Trophoblast cell (in vitro differentiated cells and primary cell): ENCODE measurements around the gene CDSN.
"Not testable (repeated sequence)": the region's sequence is repeated elsewhere in the genome, so short reads cannot be mapped to it uniquely, and the experiment has no call there.

ENCODE experiments used
- DNase-seq, 2 donors: peaks; one replicate each; pipeline ENCODE4 v3.0.0-alpha.2; 2016
- H2AFZ ChIP-seq: 2 replicates; pipeline ENCODE4 v1.6.1; 2013; ENCODE audit warnings: low read length, moderate library complexity, mild to moderate bottlenecking; ENCODE audit not compliant: insufficient read depth, poor library complexity
- H2AK5ac ChIP-seq: 2 replicates; pipeline ENCODE4 v1.6.1; 2013; ENCODE audit warnings: mild to moderate bottlenecking, low read length
- H2BK120ac ChIP-seq: 2 replicates; pipeline ENCODE4 v1.6.1; 2013; ENCODE audit warnings: low read length, mild to moderate bottlenecking, moderate library complexity; ENCODE audit not compliant: insufficient read depth, poor library complexity
- H2BK12ac ChIP-seq: 2 replicates; pipeline ENCODE4 v1.6.1; 2013; ENCODE audit warnings: mild to moderate bottlenecking, low read length, moderate library complexity
- H2BK5ac ChIP-seq: 2 replicates; pipeline ENCODE4 v1.6.1; 2013; ENCODE audit warnings: low read length, low read depth, moderate library complexity, mild to moderate bottlenecking; ENCODE audit not compliant: poor library complexity
- H3K14ac ChIP-seq: 2 replicates; pipeline ENCODE4 v1.6.1; 2013; ENCODE audit warnings: mild to moderate bottlenecking, low read length
- H3K18ac ChIP-seq: 2 replicates; pipeline ENCODE4 v1.6.1; 2013; ENCODE audit warnings: mild to moderate bottlenecking, low read length
- H3K23ac ChIP-seq: 2 replicates; pipeline ENCODE4 v1.6.1; 2013; ENCODE audit warnings: low read length
- H3K27ac ChIP-seq: 2 replicates; pipeline ENCODE4 v1.5.1; 2013; ENCODE audit warnings: low read depth, mild to moderate bottlenecking, inconsistent platforms, low read length, moderate library complexity
- H3K27me3 ChIP-seq: 2 replicates; pipeline ENCODE4 v1.6.1; 2013; ENCODE audit warnings: inconsistent platforms, mild to moderate bottlenecking, low read length, moderate library complexity; ENCODE audit not compliant: insufficient read depth
- H3K36me3 ChIP-seq, 2 experiments: 1 replicate in 1 of 2; 2 replicates in 1 of 2; pipeline ENCODE4 v1.6.1; 2013; ENCODE audit warnings: low read length in 2 of 2, mild to moderate bottlenecking in 2 of 2, moderate library complexity in 1 of 2; ENCODE audit not compliant: insufficient read depth in 2 of 2, control insufficient read depth in 1 of 2
- H3K4ac ChIP-seq: 2 replicates; pipeline ENCODE4 v1.6.1; 2013; ENCODE audit warnings: low read depth, mild to moderate bottlenecking, low read length, moderate library complexity
- H3K4me1 ChIP-seq, 2 experiments: 1 replicate in 1 of 2; 2 replicates in 1 of 2; pipeline ENCODE4 v1.6.1; 2013; ENCODE audit warnings: low read length in 2 of 2, mild to moderate bottlenecking in 2 of 2, moderate library complexity in 1 of 2; ENCODE audit not compliant: insufficient read depth in 2 of 2, control insufficient read depth in 1 of 2
- H3K4me2 ChIP-seq: 2 replicates; pipeline ENCODE4 v1.6.1; 2013; ENCODE audit warnings: inconsistent platforms, mild to moderate bottlenecking, low read length, moderate library complexity
- H3K4me3 ChIP-seq: 2 replicates; pipeline ENCODE4 v1.5.1; 2013; ENCODE audit warnings: mild to moderate bottlenecking, low read depth, low read length, inconsistent platforms
- H3K79me1 ChIP-seq: one replicate; pipeline ENCODE4 v1.6.1; 2013; ENCODE audit warnings: low read length
- H3K79me2 ChIP-seq: 2 replicates; pipeline ENCODE4 v1.6.1; 2013; ENCODE audit warnings: low read length, mild to moderate bottlenecking; ENCODE audit not compliant: control insufficient read depth, insufficient read depth, poor library complexity
- H3K9ac ChIP-seq: 2 replicates; pipeline ENCODE4 v1.6.1; 2013; ENCODE audit warnings: mild to moderate bottlenecking, low read length
- H3K9me3 ChIP-seq: 2 replicates; pipeline ENCODE4 v1.6.1; 2013; ENCODE audit warnings: low read depth, mild to moderate bottlenecking, control low read depth, inconsistent platforms, low read length; ENCODE audit not compliant: insufficient read depth
- H4K12ac ChIP-seq: 2 replicates; pipeline ENCODE4 v1.6.1; 2013; ENCODE audit warnings: low read depth, mild to moderate bottlenecking, low read length, moderate library complexity
- H4K8ac ChIP-seq: 2 replicates; pipeline ENCODE4 v1.6.1; 2013; ENCODE audit warnings: low read depth, mild to moderate bottlenecking, low read length, moderate library complexity
- H4K91ac ChIP-seq: one replicate; pipeline ENCODE4 v1.6.1; 2013; ENCODE audit warnings: low read depth, mild to moderate bottlenecking, low read length, moderate library complexity
- WGBS: extraction: QIAGEN DNeasy Blood & Tissue Kit; methylation state at CpG from one replicate; pipeline ENCODE4 v1.1.7; 2013; ENCODE audit warnings: missing lambda C conversion rate; ENCODE audit not compliant: insufficient read length, insufficient coverage; ENCODE audit errors: extremely low coverage; 5-methylcytosine and 5-hydroxymethylcytosine counted together

The CDSN gene

GRCh38 chr6:31165064-31165832 is 45.0 kb upstream of the CDSN start:
- not testable (repeated sequence) for H3K4me1 ChIP-seq, H2BK12ac ChIP-seq, H3K4me2 ChIP-seq, H3K79me2 ChIP-seq, H3K27ac ChIP-seq, H3K27me3 ChIP-seq, H3K14ac ChIP-seq, H3K23ac ChIP-seq, H3K79me1 ChIP-seq, H3K9me3 ChIP-seq, H3K4me3 ChIP-seq, H3K9ac ChIP-seq, H4K8ac ChIP-seq, H2AFZ ChIP-seq, H2BK5ac ChIP-seq, H2AK5ac ChIP-seq, DNase-seq, H3K18ac ChIP-seq, H3K4ac ChIP-seq, H4K91ac ChIP-seq, H4K12ac ChIP-seq, H2BK120ac ChIP-seq
- H3K36me3 ChIP-seq: peaks cover 11% of the 10 kb centered on the region in 2 experiments
- no CpG with 5 or more reads among the region's 17 CpGs for WGBS

GRCh38 chr6:31164475-31165063 is 44.3 kb upstream of the CDSN start:
- H3K14ac ChIP-seq, H4K12ac ChIP-seq, H3K79me1 ChIP-seq, H2BK120ac ChIP-seq, H3K4me1 ChIP-seq, H2BK12ac ChIP-seq, H3K4me2 ChIP-seq, H4K8ac ChIP-seq, H3K27ac ChIP-seq, H2BK5ac ChIP-seq, H3K9me3 ChIP-seq, H3K27me3 ChIP-seq, H2AK5ac ChIP-seq, H3K4me3 ChIP-seq, H3K18ac ChIP-seq, H4K91ac ChIP-seq, H3K4ac ChIP-seq, H2AFZ ChIP-seq, H3K23ac ChIP-seq, H3K9ac ChIP-seq, DNase-seq, H3K79me2 ChIP-seq: not testable (repeated sequence)
- WGBS: no CpG with 5 or more reads among the region's 9 CpGs
- H3K36me3 ChIP-seq: peaks cover 11% of the 10 kb centered on the region in 2 experiments

- H2BK12ac ChIP-seq: no peak overlapping the region
- no peak overlapping the region for H3K4me3 ChIP-seq
- no peak overlapping the region for H3K18ac ChIP-seq
- no peak overlapping the region for H4K12ac ChIP-seq
- no peaks in the 10 kb centered on the region for H3K27me3 ChIP-seq
- H4K8ac ChIP-seq: no peak overlapping the region
- no peak overlapping the region for H3K27ac ChIP-seq
- H3K14ac ChIP-seq: no peak overlapping the region
- H2BK5ac ChIP-seq: no peak overlapping the region
- peaks cover 10 to 12% of the 10 kb centered on the region in 2 experiments for H3K4me1 ChIP-seq
- no peak overlapping the region for H2AFZ ChIP-seq
- no peaks in the 10 kb centered on the region for H3K79me2 ChIP-seq
- DNase-seq: no peak
- H3K79me1 ChIP-seq: no peaks in the 10 kb centered on the region
- no peak overlapping the region for H4K91ac ChIP-seq
- H2BK120ac ChIP-seq: no peak overlapping the region
- no peak overlapping the region for H2AK5ac ChIP-seq
- no peak overlapping the region for H3K4ac ChIP-seq
- no peak overlapping the region for H3K4me2 ChIP-seq
- peaks cover 11% of the 10 kb centered on the region in 2 experiments for H3K36me3 ChIP-seq
- peaks cover 2% of the 10 kb centered on the region for H3K9me3 ChIP-seq
- H3K9ac ChIP-seq: no peak overlapping the region
- no peak overlapping the region for H3K23ac ChIP-seq
Observed at GRCh38 chr6:31163922-31164321, 43.7 kb upstream of the CDSN start.

GRCh38 chr6:31162463-31163165 is 42.4 kb upstream of the CDSN start:
- Histone ChIP-seq H4K12ac (no peak overlapping the region), H3K79me1 (peaks cover 4% of the 10 kb centered on the region), H3K27me3 (no peaks in the 10 kb centered on the region), H3K14ac (no peak overlapping the region), H3K9me3 (no peaks in the 10 kb centered on the region), H3K9ac (no peak overlapping the region), H2BK5ac (no peak overlapping the region), H3K23ac (no peak overlapping the region), H3K4ac (no peak overlapping the region), H2BK12ac (no peak overlapping the region), H3K27ac (no peak overlapping the region), H2BK120ac (no peak overlapping the region), H3K4me1 (peaks cover 7 to 9% of the 10 kb centered on the region in 2 experiments), H3K4me2 (no peak overlapping the region), H3K4me3 (no peak overlapping the region), H2AFZ (no peak overlapping the region), H4K8ac (no peak overlapping the region), H3K36me3 (peaks cover 11% of the 10 kb centered on the region in 2 experiments), H3K18ac (no peak overlapping the region), H4K91ac (no peak overlapping the region), H2AK5ac (no peak overlapping the region), H3K79me2 (peaks cover 2% of the 10 kb centered on the region)
- no peak for DNase-seq
- no CpG with 5 or more reads among the region's 13 CpGs for WGBS
